ENCODE results near the gene PRR5.

- no peak for TF ChIP-seq ZNF18 (CRISPR knock-in tag; IDR thresholded peaks at IDR 0.05; ENCODE audit: insufficient replicate concordance)
- TF ChIP-seq GABPA (IDR thresholded peaks at IDR 0.05; ENCODE audit: low read depth, low read length) = no peak
- TF ChIP-seq GABPA (CRISPR knock-in tag; IDR thresholded peaks at IDR 0.05; ENCODE audit: low read depth) = no peak
- TF ChIP-seq JUND (CRISPR knock-in tag; IDR thresholded peaks at IDR 0.05) = no peak
- no peak for TF ChIP-seq CHD2 (IDR thresholded peaks at IDR 0.05; ENCODE audit: low read depth, low read length)
- TF ChIP-seq ZNF639 (CRISPR knock-in tag; conservative IDR thresholded peaks at IDR 0.05) = no peak
These were observed 37.0 kb downstream of the PRR5 start for GRCh38 chr22:44739024-44739423.
